HG02973 (cell line): ENCODE results near the gene WRAP73.

Source experiments
- ATAC-seq: cut with Tn5 transposase; IDR thresholded peaks from one replicate; pipeline ENCODE4 v1.9.1; 2021; ENCODE audit warnings: moderate library complexity; ENCODE audit not compliant: unreplicated experiment

Gene WRAP73

DNA sequence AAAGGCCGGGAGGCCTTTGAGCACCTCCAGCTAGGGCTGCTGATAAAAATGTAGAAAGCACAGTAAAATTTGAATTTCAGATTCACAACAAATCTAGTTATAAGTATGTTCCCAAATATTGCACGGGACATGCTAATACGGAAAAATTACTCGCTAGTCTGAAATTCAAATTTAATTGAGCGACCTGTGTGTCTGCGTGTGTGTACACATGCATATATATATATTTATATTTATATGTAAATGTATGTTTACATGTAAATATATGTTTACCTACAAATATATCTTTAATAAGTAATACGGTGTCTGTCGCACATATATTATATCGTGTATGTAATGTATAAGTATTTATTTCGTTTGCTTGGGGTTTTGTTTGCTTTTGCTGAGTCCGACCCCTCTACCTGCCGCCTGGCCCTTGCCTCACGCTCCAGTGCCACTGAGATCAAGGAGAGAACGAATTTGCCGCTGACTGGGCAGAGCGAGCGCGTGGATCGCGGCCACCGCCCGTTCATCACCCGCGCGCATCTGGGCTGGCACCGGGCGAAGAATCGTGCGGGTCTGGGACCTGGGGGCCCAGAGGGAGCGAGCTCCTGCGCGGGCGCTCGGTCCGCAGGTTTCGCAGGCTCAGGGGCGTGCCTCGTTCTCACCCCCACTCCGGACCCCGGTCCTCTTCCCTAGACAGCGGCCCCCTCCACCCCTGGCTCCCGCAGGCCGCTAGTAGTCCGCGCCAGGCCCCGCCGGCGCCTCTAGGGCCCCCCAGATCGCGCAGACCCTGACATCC lies 534 bp upstream of the WRAP73 start:
- ATAC-seq: no peak

DNA sequence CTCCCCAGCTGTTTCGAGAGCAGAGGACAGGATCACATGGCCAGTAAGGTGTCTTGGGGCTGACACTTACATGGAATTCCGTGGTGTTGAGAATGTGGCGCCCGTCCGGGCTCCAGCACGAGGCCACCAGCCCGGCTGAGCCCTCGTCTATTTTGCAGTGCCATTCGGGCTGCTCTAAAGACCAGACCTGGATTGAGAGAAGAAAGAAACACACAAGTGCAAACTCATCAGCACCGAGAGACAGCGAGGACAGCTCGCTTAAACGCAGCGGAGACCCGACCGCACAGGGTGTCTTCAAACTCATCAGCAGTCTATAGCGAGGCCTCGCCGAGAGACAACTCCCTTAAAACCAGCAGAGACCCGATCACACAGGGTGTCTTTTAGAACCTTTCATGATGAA lies 3.3 kb downstream of the WRAP73 start:
- no peak for ATAC-seq

DNA sequence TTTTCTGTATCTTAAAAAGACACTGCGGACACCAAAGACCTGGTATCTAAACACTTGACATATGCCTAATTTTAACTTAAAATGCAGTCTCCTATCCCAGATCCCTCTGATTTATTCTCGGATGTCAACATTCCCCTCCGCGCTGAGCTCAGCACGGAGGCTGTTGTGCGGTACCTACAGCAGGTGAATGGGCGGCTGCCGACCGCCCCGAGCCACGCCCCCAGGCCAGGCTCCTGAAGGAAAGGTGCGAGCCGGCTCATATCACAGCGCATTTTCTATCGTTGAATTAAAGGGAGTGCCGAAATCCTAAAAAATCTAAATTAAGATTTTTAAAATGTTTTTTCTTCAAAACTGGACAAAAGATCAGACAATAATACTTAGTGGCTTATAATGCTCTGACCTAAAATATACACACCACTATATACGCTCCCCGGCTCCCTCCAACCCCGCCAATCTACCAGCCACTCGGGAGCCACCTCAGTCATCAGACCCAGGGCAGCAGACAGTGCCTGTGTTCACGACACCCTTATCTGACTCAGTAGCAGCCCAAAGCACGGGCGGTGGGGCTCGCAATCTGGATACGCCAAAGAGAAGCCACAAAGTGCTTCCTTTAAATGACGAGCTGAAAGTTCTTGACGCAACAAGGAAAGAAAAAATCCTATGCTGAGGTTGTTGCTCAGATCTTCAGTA lies 4.1 kb downstream of the WRAP73 start:
- no peak for ATAC-seq

DNA sequence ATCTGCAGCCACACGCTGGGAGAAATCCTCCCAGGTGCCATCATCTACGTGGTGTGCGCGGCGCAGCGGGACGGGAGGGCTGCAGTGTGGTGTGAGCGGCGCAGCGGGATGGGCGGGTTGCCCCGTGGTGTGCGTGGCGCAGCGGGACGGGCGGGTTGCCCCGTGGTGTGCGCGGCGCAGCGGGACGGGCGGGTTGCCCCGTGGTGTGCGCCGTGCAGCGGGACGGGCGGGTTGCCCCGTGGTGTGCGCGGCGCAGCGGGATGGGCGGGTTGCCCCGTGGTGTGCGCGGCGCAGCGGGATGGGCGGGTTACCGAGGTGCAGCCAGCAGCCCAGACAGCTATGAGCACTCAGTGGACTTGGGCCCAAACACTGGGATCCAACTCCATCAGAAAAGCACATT lies 4.7 kb downstream of the WRAP73 start:
- ATAC-seq: no peak

DNA sequence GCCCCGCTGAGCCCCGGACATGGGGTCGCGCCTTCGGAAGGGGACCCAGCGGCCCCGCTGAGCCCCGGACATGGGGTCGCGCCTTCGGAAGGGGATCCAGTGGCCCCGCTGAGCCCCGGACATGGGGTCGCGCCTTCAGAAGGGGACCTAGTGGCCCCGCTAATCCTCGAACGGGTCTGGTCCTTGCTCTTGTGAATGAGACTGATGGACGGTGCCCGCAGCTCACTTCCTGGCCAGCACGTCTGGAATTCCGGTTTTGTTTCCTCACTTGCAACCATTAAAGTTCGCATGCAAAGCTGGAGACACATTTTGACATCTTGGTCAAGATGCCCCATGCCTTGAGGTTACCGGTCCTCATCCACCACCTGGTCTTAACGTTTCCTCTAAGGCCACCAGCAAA lies 5.6 kb downstream of the WRAP73 start:
- no peak for ATAC-seq

DNA sequence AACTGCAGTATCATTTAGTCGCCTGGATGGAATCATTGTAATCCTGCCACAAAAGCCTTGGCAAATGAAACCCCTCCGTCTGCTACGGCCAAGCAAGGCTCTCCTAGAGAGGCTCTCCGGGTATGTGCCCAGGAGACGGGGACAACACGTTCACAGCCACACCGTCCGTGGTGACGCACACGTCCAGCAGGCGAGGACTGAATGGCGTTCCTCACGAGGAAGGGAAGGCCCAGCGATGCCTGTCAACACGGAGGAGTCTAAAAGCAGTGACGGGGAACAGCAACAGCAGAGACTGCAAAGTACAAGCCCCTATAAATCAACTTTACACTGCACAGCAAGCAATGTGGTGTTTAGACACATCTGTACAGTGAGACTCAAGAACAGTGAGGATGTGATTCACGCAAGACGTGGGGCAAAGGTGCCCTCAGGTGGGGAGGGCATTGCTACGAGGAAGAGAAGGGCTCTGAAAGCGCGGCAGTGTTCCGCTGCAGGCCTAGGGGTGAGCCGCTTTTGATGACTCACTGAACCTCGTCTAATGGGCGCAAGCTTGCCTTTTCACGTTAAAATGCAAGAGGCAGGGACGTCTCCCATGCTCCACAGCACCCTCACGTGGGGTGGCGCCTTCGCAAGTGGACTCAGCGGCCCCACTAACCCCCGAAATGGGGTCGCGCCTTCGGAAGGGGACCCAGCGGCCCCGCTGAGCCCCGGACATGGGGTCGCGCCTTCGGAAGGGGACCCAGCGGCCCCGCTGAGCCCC lies 6.8 kb downstream of the WRAP73 start:
- no peak for ATAC-seq

DNA sequence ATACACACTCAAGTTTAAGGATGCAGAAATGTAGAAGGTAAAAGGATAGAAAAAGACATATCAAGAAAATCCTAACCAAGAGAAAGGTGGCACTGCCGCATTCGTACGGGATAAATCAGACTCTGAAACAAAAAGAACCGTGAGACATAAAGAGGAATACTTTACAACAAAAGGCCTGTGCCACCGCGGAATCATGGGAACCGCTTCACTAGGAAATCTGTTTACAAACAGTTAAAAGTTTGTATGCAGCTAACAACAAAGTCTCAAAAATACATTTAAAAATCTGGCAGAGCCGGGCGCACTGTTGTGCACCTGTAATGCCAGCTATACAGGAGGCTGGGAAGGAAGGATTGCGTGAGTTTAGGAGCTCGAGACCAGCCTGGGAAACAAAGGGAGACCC lies 8.1 kb downstream of the WRAP73 start:
- ATAC-seq: no peak

DNA sequence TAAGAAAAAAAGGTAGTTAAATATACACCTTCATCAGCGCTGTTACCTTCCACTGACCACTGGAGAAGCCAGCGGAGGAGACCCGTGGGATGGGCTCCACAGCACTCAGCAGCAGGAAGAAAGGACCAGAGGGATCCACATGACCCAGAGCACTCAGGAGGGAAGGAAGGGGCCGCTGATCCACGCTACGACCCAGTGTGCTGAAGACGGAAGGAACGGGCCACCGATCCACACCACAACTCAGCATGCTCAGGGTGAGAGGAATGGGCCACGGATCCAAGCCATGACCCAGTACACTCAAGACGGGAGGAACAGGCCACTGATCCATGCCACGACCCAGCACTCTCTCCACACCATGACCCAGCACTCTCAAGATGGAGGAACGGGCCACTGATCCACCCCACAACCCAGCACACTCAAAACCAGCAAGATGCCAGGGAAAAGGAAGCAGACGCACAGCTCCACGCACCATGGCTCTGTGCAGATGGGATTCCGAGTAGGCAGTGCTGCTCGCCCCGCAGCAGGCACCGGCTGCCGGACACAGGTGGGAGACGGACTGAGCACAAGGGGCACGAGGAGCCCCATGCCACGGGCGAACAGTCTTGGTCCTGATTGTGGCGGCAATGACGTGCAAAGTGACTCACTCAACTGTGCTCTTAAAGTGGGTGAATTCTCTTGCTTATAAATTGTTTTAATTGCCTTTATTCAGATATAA lies 8.7 kb downstream of the WRAP73 start:
- ATAC-seq: no peak

DNA sequence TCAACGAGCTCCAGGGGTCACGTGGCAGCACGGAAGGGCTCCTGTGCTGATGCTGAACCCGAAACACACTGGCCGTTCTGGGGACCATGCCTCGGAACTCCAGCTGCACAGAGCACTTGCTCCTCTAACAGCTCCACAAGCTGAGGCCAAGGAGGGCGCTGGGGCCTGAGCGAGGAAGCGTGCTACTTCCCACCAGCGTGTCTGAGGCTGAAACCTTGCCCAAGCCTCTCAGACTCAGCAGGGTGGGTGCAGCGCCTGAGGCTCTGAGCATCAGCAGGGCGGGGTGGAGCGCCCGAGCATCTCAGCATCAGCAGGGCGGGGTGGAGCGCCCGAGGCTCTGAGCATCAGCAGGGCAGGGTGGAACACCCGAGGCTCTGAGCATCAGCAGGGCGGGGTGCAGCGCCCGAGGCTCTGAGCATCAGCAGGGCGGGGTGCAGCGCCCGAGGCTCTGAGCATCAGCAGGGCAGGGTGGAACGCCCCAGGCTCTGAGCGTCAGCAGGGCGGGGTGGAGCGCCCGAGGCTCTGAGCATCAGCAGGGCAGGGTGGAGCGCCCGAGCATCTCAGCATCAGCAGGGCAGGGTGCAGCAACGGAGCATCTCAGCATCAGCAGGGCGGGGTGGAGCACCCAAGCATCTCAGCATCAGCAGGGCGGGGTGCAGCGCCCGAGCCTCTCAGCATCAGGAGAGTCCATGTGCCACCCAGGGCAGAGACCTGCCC lies 9.6 kb downstream of the WRAP73 start:
- no peak for ATAC-seq

DNA sequence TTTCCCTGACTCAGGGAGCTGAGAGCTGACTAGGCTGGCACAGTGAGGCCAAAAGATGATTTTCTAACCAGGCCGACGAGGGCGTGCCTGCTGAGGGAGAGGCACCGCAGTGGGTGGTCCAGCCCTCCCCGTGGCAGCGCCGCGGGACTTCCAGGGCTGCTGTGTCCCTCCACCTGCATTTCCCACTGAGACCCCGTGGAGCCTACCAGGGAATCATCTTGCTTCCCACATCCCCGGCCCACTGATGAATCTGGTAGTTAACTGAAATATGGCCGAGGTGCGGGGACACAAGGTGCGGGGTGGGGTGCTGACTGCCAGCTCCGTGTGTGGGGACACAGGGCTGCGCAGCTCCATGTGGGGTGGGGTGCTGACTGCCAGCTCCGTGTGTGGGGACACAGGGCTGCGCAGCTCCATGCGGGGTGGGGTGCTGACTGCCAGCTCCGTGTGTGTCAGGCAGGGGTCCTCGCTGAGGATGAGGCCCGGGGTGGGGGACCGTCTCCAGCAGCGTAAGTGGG lies 10.4 kb downstream of the WRAP73 start:
- ATAC-seq: no peak

DNA sequence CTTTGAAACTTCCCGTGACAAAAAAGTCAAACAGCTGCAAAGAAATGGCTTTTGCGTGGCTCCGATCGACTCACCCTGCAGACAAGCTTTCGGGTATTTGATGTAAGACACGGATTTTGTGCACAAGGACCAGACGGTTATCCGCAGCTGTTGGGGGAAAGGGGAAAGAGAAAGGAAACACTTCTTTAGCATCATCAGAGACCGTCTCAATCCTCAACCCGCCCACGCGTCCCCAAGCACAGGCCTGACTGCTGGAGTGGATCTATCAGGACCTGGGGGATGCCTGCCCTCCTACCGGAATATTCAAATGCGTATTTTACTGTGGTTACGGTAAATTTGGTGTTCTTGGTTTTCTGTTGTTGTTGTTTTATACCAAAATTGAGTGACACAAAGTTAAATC lies 11.2 kb downstream of the WRAP73 start:
- ATAC-seq: no peak

DNA sequence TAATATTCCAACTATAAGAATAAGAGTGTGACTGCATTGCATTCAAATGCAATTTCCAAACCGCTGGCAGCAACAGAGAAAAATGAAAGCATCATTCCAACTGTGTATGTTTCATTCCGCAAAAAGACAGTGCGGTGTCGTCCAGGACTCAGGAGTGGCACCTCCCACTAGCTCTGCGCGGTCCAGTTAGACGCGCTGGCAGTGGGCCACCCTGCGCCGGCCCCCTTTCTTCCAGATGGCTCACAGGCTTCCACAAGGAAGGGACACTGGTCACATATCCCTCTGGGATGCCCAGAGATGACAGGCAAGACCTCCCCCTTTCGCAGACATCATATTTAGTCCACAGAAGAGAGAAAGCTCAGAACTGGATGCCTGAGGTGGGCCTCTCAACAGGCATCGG lies 11.9 kb downstream of the WRAP73 start:
- ATAC-seq: no peak

DNA sequence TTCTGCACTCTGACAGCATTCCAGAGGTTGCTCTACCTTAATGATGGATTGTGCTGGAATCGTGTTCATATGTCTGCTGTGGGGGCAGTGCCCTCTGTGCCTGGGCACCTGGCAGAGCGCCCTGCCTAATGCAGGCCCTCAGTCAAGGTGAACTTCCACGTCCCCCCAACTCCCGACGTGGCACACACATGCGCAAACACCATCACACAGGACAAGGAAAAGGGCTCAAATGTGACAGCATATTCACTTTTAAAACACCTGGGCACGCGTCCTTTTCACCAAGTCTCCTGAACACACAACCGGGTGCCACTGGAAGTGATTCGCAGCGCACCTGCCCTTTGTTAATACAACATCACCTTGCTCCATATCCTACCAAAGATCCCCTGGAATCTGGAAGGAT lies 13.4 kb downstream of the WRAP73 start:
- no peak for ATAC-seq

DNA sequence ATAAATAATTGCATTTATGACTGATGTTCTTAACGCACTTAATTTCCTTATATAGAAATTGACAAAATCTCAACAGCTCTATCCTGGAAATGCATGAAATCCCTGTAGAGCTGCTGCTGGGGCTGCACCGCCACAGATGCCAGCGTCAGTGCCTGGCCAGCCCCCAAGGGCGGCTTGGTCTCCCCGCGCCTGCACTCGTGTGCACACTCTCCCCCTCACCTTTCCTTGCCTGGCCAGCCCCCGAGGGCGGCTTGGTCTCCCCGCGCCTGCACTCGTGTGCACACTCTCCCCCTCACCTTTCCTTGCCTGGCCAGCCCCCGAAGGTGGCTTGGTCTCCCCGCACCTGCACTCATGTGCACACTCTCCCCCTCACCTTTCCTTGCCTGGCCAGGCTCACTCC lies 13.8 kb downstream of the WRAP73 start:
- no peak for ATAC-seq

DNA sequence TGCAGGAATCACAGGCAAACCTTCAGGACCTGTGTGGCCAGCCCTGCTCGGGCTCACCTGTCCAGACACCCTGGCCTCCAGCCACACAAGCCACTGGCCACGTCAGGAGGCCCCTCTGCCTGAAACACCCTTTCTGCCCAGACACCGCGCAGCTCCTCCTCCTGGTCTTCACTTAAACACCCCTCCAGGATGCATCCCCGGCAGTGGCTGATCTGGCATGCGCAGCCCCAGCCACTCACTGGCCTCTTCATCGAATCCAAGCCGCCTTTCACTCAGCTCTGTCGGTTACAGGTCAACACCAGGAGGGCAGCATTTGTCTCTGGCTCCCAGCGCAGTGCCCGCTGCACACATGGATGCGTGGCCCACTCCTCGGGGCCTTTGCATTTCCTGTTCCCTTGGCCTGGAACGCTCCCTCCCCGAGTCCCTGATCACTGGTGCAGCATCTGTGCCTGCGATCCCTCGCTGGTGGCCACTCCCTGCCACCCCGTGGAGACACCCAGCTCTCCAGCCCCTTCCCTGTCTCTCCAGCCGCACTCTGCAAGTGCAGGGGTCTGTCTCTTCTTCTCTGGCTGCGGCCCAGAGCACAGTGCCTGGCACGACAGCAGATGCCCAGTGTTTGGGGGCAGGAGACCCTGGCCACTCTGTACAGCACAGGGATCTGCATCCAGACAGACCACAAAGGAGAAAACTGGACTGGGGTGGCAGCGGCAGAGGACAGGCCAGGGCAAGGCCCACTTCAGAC lies 15.7 kb downstream of the WRAP73 start:
- no peak for ATAC-seq

DNA sequence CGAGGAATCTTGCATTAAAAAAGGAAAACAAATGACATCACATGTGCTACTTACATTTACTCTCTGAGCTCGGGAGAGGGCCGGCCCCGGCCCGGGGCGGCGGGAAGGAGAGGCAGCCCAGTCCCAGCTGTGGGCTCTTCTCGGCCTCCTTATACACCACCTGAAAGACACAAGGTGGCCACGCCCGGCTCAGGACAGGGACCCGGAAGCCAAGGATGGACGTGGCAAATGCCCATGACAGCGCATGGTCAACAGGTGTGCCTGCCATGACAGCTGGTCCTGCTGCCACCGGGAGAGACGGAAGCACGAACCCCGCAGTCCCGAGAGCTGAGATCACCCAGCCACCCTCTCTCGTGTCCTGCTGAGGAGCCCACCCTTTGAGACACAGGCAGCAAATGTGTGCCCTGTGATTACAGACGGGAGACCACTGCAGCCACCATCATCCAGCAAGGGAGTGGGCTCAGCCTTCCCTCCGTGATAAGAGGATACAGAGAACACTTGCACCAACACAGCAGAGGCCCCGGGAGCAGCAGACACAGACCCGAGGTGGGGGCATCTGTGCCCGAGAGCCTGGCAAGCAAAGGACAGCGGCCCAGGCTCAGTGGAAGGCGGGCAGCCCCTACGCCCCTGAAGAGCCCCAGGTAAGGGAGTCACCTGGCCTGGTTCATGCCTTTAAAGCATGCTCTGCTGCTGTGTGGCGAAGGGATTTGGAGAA lies 16.4 kb downstream of the WRAP73 start:
- ATAC-seq: no peak

DNA sequence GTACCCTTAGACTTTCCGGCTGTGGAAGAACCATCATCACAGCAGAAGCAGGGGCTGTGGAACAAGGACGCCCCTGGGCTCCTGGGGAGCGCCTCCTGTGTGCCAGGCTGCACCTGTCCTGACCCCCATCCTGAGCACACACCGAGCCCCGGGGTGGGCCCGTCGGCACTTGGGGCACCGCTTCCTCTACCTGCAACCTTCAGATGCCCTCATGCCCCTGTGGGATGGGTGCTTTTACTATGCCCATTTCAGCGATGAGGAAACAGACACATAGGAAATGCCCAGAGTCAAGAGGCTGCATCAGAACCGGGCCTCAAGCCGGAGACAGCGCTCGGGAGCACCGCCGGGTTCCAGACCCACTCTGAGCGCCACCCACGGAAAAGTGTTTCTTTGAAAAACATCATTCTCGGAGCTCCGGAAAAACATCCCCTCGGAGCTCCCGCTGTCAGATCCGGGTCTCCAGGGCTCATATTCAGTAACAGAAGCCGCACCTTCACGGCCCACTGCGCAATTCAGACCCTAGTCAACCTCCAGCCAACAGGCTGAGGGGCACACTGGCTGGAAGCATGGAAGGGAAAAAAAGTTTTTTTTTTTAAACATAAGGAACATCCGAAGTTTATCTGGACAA lies 17.1 kb downstream of the WRAP73 start:
- ATAC-seq: no peak

DNA sequence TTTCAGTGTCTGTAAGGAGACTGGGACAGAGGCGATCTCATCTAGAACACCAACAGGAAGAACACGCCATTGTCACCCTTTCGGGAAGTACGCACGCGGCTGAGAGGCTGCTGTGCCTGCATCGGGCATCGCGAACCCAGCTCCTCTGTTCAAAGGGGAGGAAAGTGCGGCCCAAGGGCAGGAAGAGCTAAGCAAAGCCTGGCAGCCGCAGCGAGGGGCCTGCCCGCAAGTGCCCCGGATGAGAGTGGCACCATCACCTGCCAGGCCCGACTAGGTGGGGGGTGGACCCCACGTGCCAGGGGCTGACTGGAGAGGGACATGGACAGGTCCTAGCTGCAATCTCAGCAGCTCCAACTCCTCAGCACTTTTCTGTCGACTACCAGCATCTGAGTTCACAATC lies 17.6 kb downstream of the WRAP73 start:
- no peak for ATAC-seq
